Effector memory CD4-positive, alpha-beta T cell (primary cell): Measurements from ENCODE around the gene CTR9.

ENCODE experiments used
- DNase-seq, 3 donors: peaks; one replicate each; pipeline ENCODE4 v3.0.0-alpha.2; 2020
- H3K27ac ChIP-seq: 2 replicates; pipeline ENCODE4 v1.7.0; 2013; ENCODE audit warnings: mild to moderate bottlenecking, low read length, moderate library complexity; ENCODE audit not compliant: insufficient read depth, poor library complexity, severe bottlenecking
- H3K27me3 ChIP-seq: replicated peaks from 2 replicates; pipeline ENCODE4 v1.7.0; 2013; ENCODE audit warnings: mild to moderate bottlenecking, low read length; ENCODE audit not compliant: insufficient read depth, control insufficient read depth, poor library complexity, severe bottlenecking
- H3K36me3 ChIP-seq: 2 replicates; pipeline ENCODE4 v1.7.0; 2013; ENCODE audit warnings: mild to moderate bottlenecking, low read length, moderate library complexity; ENCODE audit not compliant: control insufficient read depth, insufficient read depth
- H3K4me1 ChIP-seq: 2 replicates; pipeline ENCODE4 v1.7.0; 2013; ENCODE audit warnings: low read length, mild to moderate bottlenecking; ENCODE audit not compliant: control insufficient read depth, insufficient read depth, poor library complexity, severe bottlenecking
- H3K4me3 ChIP-seq: 2 replicates; pipeline ENCODE4 v1.7.0; 2013; ENCODE audit warnings: low read length, low read depth, mild to moderate bottlenecking; ENCODE audit not compliant: insufficient read depth, poor library complexity, severe bottlenecking
- H3K9me3 ChIP-seq: 2 replicates; pipeline ENCODE4 v1.7.0; 2013; ENCODE audit warnings: mild to moderate bottlenecking, low read length, moderate library complexity; ENCODE audit not compliant: control insufficient read depth

CTR9 gene

GRCh38 chr11:10722307-10722706, 28.7 kb upstream of the CTR9 start:
- no peaks in the 10 kb centered on the region for H3K9me3 ChIP-seq
- H3K27ac ChIP-seq: no peak overlapping the region
- peaks cover 6% of the 10 kb centered on the region for H3K4me1 ChIP-seq
- no peaks in the 10 kb centered on the region for H3K36me3 ChIP-seq
- H3K4me3 ChIP-seq: no peak overlapping the region
- H3K27me3 ChIP-seq: no peaks in the 10 kb centered on the region
- no peak for DNase-seq

- no peak for DNase-seq
- Histone ChIP-seq H3K36me3 (no peaks in the 10 kb centered on the region), H3K9me3 (no peaks in the 10 kb centered on the region), H3K27ac (no peak overlapping the region), H3K4me1 (peaks cover 6% of the 10 kb centered on the region), H3K27me3 (no peaks in the 10 kb centered on the region), H3K4me3 (no peak overlapping the region)
These were observed 25.7 kb upstream of the CTR9 start for GRCh38 chr11:10725114-10725906.

- no peak overlapping the region for H3K4me3 ChIP-seq
- no peaks in the 10 kb centered on the region for H3K36me3 ChIP-seq
- H3K9me3 ChIP-seq: no peaks in the 10 kb centered on the region
- no peak for DNase-seq
- H3K27me3 ChIP-seq: no peaks in the 10 kb centered on the region
- H3K4me1 ChIP-seq: peaks cover 6% of the 10 kb centered on the region
- H3K27ac ChIP-seq: no peak overlapping the region
These were observed 25.2 kb upstream of the CTR9 start for GRCh38 chr11:10725907-10726253.

- Histone ChIP-seq H3K27me3 (no peaks in the 10 kb centered on the region), H3K4me3 (no peak overlapping the region), H3K36me3 (no peaks in the 10 kb centered on the region), H3K27ac (no peak overlapping the region), H3K9me3 (no peaks in the 10 kb centered on the region), H3K4me1 (peaks cover 6% of the 10 kb centered on the region)
- DNase-seq: no peak
These were observed 23.7 kb upstream of the CTR9 start for GRCh38 chr11:10727146-10727851.

GRCh38 chr11:10728154-10728553, 22.9 kb upstream of the CTR9 start:
- H3K36me3 ChIP-seq: no peaks in the 10 kb centered on the region
- H3K27me3 ChIP-seq: no peaks in the 10 kb centered on the region
- H3K4me3 ChIP-seq: no peak overlapping the region
- no peak overlapping the region for H3K27ac ChIP-seq
- peaks cover 6% of the 10 kb centered on the region for H3K4me1 ChIP-seq
- H3K9me3 ChIP-seq: no peaks in the 10 kb centered on the region
- no peak for DNase-seq

GRCh38 chr11:10728789-10729472, 22.1 kb upstream of the CTR9 start:
- peaks cover 6% of the 10 kb centered on the region for H3K4me1 ChIP-seq
- no peak overlapping the region for H3K4me3 ChIP-seq
- DNase-seq: no peak
- no peaks in the 10 kb centered on the region for H3K9me3 ChIP-seq
- H3K27me3 ChIP-seq: no peaks in the 10 kb centered on the region
- H3K36me3 ChIP-seq: no peaks in the 10 kb centered on the region
- H3K27ac ChIP-seq: no peak overlapping the region

- no peak overlapping the region for H3K27ac ChIP-seq
- H3K36me3 ChIP-seq: no peaks in the 10 kb centered on the region
- DNase-seq: no peak
- H3K27me3 ChIP-seq: no peaks in the 10 kb centered on the region
- no peaks in the 10 kb centered on the region for H3K9me3 ChIP-seq
- H3K4me3 ChIP-seq: no peak overlapping the region
- peaks cover 6% of the 10 kb centered on the region for H3K4me1 ChIP-seq
These were observed 20.9 kb upstream of the CTR9 start for GRCh38 chr11:10730151-10730550.

GRCh38 chr11:10731064-10731680, 19.9 kb upstream of the CTR9 start:
- Histone ChIP-seq H3K36me3 (no peaks in the 10 kb centered on the region), H3K27ac (no peak overlapping the region), H3K27me3 (no peaks in the 10 kb centered on the region), H3K9me3 (no peaks in the 10 kb centered on the region), H3K4me1 (peaks cover 8% of the 10 kb centered on the region), H3K4me3 (no peak overlapping the region)
- no peak for DNase-seq

GRCh38 chr11:10735481-10736475, 15.3 kb upstream of the CTR9 start:
- Histone ChIP-seq H3K4me3 (peak overlapping the region; percentile 23), H3K27ac (no peak overlapping the region), H3K9me3 (no peaks in the 10 kb centered on the region), H3K4me1 (peaks cover 8% of the 10 kb centered on the region), H3K27me3 (no peaks in the 10 kb centered on the region), H3K36me3 (no peaks in the 10 kb centered on the region)
- DNase-seq: peak; percentile 68 to 77 (median 70)
